ENCODE results near the gene SLC24A3.

Gene SLC24A3

DNA sequence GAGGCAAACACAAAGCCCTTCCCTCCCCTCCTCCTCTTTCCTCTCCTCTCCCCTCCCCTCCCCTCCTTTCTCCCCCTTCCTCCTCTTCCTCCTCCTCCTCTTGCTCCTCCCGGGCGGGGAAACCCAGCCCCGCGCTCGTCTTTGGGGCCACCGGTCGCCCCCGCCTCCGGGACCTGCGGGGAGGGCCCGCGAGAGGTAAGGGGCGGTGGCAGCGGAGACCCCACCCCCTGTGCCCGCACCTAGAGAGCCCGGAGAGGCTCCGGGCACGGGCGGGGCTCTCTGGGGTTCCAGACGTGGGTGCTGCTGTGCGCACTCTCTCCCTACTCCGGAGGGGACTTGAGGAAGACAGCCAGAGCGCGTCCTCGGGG is 545.7 kb downstream of the SLC24A3 start, which contains the start of gene RIN2:
TSS of gene RIN2 (plus strand) at position 126 of the 368 bp plus-strand sequence. CDS start 131,344 bp downstream, outside the sequence.
- DNase-seq: no peak

DNA sequence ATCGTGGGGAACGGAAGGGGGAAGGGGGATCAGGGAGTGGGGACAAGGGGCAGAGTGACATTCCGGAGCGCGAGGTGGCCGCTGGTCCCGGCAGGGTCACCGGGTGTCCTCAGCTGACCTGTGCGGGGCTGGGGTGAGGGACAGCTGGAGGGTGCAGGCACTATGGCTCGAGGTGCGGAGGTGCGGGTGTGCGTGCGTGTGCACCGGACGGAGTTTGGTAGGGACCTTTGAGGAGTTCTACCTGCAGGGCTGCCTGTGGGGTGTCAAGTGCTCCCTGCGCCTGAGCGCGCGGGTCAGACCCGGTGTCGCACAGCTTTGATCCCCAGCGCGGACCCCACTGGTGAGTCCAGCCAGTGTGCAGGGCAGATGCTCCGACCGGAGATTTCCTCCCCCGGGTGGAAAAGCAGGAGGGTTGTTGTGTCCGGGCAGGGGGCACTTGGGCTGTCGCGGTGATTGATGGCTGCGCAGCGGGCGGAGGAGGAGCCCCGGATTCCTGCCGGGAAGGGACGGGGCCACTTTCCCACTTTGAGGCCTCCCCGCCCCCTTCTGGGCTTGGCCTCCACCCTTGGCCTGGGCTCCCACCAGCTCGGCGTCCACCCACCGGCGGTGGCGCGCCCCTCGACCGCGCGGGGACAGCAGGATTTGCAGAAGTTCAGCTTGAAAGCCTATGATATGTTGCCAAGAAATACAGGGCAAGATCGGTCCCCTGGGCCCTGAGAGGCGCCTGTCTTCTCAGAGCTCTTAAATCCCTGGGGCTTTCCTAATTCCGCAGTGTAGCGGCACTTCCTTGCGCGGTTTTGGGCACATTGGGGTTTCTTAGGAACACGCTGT is 546.3 kb downstream of the SLC24A3 start:
- no peak for DNase-seq

GRCh38 chr20:19760371-19760721 is 547.9 kb downstream of the SLC24A3 start:
- DNase-seq: no peak

- no peak for DNase-seq
Measured at GRCh38 chr20:19761326-19761725, 548.9 kb downstream of the SLC24A3 start.

- DNase-seq: no peak
Measured at GRCh38 chr20:19761841-19762240, 549.4 kb downstream of the SLC24A3 start.

DNA sequence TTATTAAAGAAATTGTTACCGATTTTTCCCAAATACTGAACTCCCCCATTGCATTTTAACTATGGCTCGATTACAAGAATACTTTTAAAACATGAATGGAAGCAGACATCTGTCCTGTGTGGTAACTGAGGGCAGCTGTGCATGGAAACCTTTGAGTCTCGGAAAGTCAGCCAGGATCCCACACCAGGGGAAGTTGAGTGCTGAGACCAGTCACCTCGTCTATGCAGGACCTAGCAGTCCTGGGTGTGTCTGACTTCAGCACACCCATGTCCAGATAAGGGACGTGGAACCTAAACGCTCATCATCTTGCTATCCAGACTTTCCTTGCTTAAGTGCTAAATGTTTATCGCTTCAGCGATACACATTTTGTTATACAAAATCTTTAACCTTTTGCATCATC is 551.8 kb downstream of the SLC24A3 start:
- no peak for DNase-seq

DNA sequence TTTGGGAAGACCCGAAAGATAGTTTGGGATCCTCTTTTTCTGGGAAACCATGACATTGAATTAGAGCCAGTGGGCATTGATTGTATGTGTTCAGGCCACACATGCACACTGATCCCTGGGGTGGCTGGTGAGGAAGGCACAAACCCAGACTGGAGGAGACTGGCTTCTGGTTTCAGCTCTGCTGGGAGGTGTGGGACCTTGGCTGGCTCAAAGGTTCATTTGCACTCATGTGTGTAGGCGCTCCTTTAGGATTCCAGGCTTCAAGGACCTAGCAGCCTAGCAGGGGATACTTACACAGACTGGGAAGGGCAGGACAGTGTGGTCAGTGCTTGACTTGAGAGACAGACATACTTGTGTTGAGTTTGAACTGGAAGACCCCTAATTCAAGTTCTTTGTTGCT is 552.8 kb downstream of the SLC24A3 start:
- DNase-seq: no peak

- DNase-seq: no peak
Measured at GRCh38 chr20:19765913-19766312, 553.5 kb downstream of the SLC24A3 start.

GRCh38 chr20:19767070-19767469 is 554.6 kb downstream of the SLC24A3 start:
- no peak for DNase-seq

DNA sequence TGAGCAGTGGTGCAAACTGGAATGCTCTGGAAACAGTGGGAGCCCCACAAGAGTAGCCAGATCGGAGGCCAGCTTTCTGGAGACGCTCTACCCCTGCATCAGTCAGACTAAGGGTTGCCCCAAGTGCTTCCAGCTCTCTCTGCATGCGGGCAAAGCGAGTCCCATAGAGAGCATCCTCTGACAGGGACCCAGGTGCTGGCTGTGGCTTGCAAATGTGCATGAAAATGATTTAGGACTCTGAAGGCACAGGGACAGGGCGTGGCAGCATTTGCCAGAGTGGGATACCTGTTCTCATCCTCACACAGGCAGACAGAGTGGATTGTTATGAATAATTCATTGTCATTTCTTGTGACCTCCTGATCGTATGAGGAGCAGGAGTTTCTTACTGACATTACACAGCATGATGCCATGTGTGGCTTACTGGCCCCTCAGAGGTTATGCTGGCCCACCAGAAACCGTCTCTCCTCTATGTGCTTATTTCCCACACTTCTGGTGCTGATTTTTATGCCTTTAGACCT is 555.9 kb downstream of the SLC24A3 start:
- DNase-seq: no peak

GRCh38 chr20:19769507-19769906 is 557.1 kb downstream of the SLC24A3 start:
- DNase-seq: no peak

GRCh38 chr20:19770375-19770774 is 557.9 kb downstream of the SLC24A3 start:
- no peak for DNase-seq

- DNase-seq: no peak
Measured at GRCh38 chr20:19771031-19771430, 558.6 kb downstream of the SLC24A3 start.
